GM12872 (cell line): ENCODE results near the gene NUP35.

ENCODE experiments used
- CTCF ChIP-seq: IDR thresholded peaks from 3 replicates; pipeline ENCODE4 v1.5.1; 2011; ENCODE audit warnings: low read depth, mild to moderate bottlenecking, low read length, moderate library complexity; ENCODE audit not compliant: insufficient read depth

Gene NUP35

DNA sequence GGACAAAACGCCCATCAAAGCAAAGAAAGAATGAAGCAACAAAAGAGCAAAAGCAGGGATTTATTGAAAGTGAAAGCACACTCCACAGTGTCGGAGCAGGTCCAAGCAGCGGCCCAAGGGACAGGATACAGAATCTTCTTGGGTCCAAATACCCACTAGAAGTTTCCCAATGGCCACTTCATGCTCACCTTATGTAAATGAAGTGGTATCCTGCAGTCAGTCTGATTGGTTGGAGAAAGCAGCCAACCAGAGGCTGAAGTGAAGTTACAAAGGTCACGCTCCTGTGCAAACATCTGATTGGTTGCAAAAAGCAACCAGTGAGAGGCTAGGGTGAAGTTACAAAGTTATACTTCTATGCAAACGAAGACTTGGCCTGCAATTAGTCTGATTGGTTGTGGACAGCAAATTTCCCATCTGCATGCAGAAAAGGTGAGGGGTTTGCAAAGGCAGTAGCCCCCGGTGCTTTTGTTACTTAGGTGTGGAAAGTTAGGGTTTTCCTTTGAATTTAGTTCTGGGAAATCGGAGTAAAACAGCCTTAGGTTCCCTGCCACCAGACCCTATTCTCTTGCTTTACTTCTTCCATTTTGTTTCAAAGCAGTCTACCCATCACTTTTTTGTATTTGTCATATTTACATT lies 32.8 kb upstream of the NUP35 start:
- no peak for TF ChIP-seq CTCF

DNA sequence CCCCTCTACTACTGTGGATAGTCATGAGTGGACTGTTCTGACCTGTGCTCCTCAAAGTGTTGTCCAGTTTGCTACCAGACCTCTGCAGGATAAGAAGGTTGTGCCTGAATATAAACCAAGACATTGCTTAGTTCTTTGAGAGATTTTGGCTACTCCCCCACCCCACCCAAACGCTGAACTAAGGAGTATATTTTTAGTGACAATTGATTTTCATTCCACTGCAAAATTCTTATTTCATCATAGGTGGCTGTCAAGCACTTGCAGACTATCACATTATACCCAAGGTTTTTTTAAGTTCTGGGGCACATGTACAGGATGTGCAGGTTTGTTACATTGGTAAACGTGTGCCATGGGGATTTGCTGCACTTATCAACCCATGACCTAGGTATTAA lies 32.3 kb upstream of the NUP35 start:
- no peak for TF ChIP-seq CTCF

DNA sequence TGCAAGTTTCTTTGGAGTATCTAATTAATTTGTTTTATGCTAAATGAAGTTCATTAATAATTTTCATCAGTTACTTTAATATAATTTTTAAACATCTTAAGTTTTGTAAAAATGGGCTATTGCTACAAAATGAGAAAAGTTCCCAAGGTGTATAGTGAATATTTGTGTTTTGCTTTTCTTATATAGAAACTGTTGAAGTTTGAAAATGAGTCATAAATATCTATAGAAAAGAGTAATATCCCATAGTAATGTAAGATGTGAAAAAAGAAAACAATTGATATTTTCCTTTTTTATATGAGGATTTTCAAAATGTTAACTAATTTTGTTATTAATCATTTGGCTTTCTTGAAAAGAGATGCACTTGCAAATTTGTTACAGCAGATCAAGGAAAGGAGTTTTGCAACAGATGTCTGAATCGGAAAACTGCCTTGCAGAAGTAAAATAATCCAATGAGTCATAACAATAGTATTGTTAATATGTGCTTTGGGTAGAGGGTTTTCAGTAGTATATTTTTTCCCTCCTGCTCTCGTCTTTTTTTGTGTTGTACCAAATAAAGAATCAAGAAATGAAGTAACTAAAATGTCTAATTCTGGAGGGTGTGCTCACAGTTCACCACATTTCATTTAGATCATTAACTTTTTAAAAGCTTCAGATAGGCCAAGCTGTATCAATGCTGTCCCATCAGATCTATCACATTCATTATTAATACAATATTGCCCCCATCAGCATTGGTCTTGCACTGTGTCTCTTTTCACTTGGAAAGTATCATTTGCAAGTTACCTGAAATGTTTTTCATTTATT lies 30.2 kb upstream of the NUP35 start:
- TF ChIP-seq CTCF, result peak; percentile 32; the same call in 2 of the 3 replicates

GRCh38 chr2:183105402-183106134 lies 18.7 kb upstream of the NUP35 start:
- TF ChIP-seq CTCF, result no peak

DNA sequence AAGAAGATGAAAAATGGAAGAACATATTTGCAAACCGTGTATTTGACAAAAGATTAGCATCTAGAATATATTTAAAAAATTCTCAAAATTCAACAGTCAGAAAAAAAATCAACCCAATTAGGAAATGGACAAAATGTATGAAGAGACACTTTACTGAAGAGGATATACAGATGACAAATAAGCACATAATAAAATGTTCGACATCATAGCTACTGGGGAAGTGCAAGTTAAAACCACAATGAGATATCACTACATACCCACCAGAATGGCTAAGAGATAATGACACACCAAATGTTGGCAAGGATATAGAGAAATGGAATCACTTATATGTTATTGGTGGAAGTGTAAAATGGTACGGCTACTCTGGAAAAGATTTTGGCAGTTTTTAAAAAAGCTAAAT lies 11.7 kb upstream of the NUP35 start:
- no peak for TF ChIP-seq CTCF

DNA sequence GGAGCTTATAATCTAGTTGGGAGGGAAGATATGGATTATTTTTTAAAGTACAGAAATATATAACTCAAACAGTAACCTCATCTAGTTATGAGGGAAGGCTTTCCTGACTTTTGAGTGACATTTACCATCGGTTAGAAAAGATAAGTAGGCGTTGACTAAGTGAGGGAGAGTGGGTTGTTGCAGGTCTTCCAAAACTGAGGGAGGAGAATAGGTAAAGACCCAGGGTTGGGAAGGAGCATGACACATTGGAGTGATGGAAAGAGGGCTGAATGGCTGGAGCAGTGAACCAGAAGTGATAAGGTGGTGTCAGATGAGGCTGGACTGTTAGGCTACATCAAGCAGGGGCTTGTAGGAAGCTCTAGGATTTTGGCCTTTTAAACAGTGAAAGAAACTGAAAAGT lies 10.6 kb upstream of the NUP35 start:
- no peak for TF ChIP-seq CTCF

GRCh38 chr2:183117226-183117625 lies 7.0 kb upstream of the NUP35 start:
- TF ChIP-seq CTCF, result no peak
